Amniotic epithelial cell (primary cell): ENCODE results near the gene USP25.

Experiments used
- DNase-seq: peaks from one replicate; pipeline ENCODE4 v3.0.0-alpha.2; 2010; ENCODE audit warnings: low read depth

Gene USP25

DNA sequence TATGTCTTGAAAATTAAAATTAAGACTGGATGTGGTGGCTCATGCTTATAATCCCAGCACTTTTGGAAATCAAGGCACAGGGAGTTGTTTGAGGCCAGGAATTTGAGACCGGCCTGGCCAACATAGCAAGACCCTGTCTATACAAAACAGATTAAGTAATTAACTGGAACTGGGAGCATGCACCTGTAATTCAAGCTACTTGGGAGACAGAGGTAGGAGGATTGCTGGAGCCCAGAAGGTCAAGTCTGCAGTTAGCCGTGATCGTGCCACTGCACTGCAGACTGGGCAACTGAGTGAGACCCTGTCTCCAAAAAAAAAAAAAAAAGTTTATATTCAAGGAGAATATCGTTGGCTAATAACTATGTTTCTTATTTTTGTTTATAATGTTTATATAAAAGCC lies 139.2 kb downstream of the USP25 start:
- DNase-seq, result no peak

DNA sequence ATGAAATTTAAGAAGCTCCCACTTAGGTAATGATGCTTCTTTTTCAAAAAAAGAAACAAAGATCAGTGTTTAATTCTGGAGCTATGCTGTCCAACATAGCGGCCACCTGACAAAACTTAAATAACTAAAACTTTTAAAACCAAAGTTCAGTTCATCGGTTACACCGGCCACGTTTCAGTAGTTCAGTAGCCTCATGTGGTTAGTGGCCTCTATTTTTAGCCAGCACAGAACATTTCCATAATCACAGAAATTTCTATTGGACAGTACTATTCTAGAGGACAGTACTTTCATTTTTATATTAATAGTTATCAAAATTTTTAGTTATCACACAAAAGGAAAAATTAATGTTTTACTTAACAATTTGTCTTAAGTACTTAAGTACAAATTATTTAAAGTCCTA lies 141.0 kb downstream of the USP25 start:
- DNase-seq, result no peak

DNA sequence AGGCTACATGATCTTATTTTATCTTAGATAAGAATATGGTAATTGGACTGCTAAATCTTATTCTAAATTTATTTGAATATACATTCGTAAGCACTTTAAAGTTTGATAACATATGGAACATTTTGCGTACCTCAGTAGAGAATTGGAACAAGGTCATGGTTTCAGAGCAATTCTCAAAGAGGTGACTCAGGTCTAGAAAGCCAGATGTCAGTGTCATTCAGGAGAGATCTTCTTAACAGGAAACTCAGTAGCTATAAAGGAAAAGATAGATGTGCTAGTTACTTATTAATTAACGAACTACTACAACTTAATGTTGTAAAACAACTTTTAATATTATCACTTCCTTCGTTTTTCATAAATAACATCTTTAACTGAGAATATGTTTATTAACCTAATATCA lies 142.5 kb downstream of the USP25 start:
- DNase-seq, result no peak

DNA sequence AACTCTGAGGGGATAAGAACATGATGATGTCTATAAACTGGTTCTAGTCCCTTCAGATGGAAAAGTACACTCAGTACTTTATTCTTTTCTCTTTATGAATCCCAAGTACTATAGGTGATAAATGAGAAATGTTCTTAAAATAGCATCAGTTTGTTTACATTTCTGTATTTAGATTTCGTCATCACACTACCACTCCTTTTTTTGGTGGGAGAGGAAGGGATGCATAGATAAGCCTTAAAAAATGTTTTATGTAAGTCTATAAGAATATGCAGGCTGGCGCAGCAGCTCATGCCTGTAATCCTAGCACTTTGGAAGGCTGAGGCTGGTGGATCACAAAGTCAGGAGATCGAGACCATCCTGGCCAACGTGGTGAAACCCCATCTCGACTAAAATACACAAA lies 144.8 kb downstream of the USP25 start:
- peak; percentile 55 for DNase-seq

DNA sequence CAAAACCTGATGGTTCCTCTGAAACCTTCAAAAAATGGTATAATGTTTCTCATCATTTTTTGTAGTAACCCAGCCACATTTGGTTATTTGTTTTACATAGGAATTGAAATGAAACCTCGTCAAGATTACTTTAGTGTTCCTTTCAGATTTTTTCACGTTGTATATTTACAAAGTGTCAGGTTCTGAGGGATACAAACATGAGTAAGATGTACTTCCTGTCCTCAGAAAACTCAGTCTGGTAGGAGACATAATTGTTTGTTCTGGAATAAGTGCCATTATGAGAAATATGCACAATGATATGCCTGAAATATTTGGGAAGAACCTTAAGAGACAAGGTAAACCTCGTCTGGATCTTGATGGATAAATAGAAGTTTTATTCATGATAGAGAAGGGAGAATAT lies 145.5 kb downstream of the USP25 start:
- no peak for DNase-seq

DNA sequence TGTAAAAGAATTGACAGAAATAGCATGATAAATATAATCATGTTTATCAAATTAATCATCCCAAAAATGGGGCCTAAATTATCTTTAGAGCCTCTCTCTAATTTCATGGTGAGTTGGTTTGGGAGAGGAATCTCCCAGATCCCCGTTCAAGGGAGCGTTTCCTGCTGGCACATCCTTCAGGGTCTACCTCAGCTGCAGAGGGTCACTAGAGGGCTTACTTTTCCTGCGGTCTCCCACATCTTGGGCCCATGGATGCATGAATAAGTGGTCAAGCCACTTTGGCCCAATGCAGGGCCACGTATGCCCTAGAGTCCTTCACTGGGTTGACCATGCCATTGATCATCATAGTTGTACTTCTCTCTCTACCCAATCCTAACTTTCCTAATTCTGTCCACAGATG lies 164.1 kb downstream of the USP25 start:
- DNase-seq, result no peak

DNA sequence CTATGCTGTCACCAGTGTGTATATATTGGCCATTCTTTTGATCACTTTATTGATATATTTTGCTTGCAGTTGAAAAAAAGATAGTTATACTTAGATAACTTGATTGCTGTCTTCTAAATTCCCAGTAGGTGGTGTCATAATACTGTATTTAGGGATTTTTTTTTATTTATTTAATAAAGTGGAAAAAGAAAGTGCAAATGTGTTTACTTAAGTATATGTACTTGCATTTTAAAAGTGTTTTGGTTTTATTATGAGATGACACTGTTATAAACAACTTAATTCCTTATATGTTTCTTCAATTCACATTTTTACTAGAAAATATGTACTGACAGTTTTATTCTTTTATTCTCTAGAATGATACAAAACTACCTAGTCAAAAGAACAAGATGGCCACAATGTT lies 164.8 kb downstream of the USP25 start:
- DNase-seq, result peak; percentile 31

DNA sequence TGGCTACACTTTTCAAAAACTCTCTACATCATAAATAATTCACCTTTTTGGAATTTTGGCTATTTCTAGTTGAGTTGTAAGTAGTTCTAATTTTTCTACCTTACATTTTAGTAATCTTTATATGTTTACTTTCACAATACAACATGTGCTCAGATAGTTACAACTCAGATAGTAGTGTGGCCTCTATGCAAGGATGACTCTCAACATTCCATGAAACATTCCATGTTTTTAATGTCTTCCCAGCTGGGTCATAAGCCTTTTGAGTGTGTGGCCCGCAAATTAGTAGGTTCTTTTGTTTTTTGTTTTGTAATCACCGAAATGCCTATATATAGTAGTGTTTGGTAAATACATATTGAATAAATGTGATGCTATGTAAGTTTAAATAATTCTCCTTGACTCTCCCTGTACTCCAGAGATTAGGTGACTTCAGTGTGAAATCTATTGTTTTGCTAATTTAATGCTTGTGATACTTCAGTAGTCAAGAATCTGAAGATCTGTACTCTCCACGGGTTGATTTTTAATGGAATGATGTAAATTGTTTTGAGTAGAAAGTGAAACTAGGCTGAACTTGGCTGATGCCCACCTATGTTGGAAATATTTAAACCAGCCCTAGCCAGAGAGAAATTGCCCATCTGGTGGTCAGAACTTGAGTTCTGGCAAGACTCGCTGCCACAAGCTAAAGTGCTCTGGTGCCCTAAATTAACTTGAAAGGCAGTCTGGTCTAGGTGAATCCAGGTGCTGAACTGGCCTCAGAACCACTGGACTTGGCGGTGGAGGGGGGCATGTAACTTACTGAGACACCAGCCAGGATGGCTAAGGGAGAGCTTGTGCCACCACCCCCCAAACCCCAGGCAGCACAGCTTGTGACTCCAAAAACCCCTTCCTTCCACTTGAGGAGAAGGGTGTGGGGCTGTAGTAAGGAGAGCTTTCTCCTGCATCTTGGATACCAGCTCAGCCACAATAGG lies 165.6 kb downstream of the USP25 start:
- DNase-seq, result peak; percentile 23

DNA sequence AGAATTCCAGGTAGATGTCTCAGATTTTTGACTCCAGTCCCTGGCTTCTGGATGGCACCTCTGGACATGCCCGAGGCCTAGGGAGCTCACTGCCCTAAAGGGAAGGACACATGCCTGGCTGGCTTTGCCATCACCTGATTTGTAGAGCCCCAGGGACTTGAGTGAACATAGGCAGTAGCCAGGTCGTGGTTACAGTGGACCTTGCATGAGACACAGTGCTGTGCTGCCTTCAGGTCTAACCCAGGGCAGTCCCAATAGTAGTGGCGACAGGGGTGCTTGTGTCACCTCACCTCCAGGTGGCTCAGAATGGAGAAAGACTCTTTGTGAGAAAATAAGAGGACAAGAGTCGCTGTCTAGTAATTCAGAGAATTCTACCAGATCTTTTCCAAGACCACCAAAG lies 166.7 kb downstream of the USP25 start:
- no peak for DNase-seq

DNA sequence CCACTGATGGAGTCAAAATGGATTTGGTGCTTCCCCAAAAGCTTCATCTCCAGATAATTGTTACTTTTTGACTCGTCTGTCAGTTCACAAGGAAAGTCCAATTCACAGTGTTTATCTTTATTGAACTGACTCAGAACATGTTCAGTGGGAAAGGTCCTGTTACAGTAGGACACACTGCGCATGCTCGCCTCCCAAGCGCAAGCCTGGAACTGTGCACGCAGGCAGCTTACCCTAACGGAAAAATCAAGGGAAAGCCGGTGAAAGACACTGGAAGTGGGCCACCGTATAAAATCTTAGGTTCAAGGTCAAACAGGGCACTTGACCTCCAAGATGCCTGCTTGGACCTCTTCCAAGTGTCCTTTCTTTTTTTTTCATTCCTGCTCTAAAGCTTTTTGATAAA lies 174.6 kb downstream of the USP25 start:
- no peak for DNase-seq

DNA sequence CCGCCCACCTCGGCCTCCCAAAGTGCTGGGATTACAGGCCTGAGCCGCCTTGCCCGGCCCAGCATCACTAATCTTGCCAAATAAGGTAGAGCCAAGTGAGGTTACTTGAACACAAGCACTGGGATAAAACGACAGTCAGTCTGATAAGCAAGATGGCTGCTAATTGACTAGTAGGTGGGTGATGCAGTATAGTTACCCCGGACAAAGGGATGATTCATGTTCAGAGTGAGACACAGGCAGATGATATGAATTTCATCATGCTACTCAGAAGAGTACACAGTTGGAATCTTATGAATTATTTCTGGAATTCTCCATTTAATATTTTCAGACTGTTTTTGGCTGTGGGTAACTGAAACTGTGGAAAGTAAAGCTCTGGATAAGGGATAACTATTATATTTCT lies 178.4 kb downstream of the USP25 start:
- DNase-seq, result peak; percentile 78

DNA sequence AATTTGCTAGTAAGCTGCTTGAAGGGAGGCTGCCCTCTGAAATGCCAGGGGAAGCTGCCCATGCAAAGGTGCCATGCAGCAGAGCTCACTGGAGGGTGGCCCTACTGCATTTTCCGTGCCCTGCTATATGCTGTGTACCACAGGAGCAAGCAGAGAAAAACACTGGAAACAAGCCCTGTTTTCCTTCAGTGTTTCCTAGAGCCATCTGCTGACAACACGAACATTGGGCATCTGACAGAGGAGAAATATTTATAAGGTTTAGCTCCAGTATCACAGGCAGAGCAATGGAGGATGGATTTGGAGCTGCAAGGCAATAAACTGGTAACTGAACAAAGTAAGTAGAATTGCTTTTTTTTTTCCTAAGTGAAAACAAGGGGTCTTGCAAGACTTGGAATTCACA lies 198.4 kb downstream of the USP25 start:
- no peak for DNase-seq

DNA sequence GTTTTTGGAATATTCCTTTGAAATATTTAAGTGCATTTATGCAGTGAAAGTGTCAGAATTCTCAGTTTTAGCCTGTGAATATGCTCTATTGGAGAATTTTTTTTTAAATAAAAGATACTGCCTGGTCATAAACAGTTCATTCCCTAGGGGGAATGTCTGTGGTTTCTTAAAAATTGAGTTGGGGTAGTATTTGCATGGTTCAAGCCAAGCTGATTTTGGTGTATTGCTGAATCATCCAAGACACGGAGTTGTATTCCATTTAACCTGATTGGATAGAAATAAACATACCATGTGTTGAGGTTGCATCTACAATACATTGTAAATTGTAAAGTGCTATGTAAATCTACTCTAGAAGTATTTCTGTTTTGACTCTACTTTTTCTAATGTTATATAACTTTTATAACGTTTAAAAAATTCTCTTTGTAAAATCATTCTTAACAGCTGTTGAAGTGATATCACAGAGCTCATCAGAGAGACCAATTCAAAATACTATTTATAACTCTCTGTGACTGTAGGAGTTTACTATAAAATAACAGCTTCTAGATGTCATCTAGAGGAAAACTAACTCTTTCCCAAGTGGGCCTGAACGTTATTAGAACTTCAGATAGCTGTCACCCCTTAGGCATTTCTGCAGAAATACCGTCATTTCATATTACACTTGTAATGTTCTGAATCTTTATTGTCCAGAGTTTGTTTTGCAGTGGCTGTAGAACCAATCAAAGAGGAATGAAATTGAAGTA lies 199.1 kb downstream of the USP25 start:
- DNase-seq, result no peak

DNA sequence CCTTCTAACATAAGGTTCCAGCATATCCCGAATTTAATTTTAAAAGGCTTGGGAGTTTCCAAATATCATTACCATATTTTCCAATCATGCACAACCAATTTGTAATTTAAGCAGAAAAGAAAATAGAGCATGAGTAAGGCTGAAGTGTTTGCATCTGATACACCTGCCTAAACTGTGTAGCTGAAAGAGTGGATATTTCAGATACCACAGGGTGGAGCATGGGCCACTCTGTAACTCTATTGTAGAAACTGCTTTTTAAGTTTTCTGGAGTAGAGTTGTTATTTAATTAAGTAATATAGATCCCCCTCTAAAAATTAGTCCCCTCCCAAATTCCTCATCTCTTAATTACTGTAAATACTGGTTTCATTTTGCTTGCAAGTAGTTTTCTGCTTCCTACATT lies 199.8 kb downstream of the USP25 start:
- DNase-seq, result no peak
